Activated CD4-positive, alpha-beta T cell treated with anti-CD3 and anti-CD28 coated beads for 48 hours (primary cell): Measurements from ENCODE around the gene MCRIP2.

Experiments used
- DNase-seq: peaks from one replicate; pipeline ENCODE4 v3.0.0-alpha.2; 2020

MCRIP2 gene

DNA sequence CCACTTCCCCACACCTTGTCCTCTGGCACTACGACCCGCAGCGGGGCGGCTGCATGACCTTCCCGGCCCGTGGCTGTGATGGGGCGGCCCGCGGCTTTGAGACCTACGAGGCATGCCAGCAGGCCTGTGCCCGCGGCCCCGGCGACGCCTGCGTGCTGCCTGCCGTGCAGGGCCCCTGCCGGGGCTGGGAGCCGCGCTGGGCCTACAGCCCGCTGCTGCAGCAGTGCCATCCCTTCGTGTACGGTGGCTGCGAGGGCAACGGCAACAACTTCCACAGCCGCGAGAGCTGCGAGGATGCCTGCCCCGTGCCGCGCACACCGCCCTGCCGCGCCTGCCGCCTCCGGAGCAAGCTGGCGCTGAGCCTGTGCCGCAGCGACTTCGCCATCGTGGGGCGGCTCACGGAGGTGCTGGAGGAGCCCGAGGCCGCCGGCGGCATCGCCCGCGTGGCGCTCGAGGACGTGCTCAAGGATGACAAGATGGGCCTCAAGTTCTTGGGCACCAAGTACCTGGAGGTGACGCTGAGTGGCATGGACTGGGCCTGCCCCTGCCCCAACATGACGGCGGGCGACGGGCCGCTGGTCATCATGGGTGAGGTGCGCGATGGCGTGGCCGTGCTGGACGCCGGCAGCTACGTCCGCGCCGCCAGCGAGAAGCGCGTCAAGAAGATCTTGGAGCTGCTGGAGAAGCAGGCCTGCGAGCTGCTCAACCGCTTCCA is 8.1 kb upstream of the MCRIP2 start:
- DNase-seq, result no peak

DNA sequence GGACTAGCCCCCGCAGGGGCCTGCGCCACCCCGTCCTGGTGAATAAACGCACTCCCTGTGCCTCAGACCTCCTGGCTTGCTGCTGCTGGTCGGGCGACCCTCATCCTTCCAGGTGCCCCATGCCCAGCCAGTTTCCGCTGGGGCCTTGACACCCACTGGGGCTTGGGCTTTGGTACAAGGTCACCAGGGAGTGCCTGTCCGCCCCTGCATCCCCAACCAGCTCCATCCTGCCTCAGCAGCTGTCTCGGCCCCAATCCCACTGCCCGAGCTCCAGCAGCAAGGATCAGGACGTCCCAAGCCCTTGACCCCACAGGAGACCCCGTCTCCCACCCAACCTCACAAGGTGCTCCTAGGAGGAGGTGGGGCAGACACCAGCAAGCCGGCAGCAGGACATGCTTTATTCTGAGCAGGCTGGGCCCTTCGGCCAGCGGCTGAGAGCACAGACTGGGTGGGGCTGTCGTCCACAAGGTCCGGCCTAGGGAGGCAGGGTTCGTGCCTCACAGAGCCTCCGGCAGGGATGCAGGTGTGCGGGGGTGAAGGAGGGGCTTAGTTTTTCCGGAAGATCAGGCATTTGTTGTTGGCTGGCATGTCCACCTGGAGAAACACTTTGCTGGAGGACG is 7.5 kb upstream of the MCRIP2 start:
- DNase-seq, result no peak

DNA sequence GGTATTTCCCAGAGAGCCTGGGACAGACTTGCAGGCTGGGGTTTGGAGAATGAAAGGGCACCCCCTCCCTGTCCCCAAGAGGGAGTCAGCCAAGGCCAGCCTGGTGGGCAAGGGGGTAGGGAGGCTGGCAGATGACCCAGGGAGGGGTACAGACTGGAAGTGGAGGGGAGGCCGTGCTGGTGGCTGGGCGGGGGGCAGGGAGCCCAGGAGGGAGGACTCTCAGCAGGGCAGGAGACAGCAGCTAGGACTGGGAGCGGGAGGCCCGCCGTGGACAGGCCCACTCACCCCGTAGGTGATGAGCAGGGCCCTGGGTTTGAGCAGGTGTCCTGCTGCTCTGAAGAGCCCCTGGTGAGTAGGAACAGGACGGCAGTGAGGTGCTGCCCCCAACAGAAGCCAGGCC is 6.6 kb upstream of the MCRIP2 start:
- no peak for DNase-seq

GRCh38 chr16:635573-636205 is 5.9 kb upstream of the MCRIP2 start:
- DNase-seq, result peak; percentile 40

GRCh38 chr16:636206-637080 is 5.2 kb upstream of the MCRIP2 start, which contains the start of gene METTL26:
METTL26 (minus strand) TSS chr16:636305; CDS start chr16:636290, 15 bp downstream.
- DNase-seq, result peak; percentile 95

GRCh38 chr16:637081-638018 is 4.3 kb upstream of the MCRIP2 start:
- peak; percentile 91 for DNase-seq

DNA sequence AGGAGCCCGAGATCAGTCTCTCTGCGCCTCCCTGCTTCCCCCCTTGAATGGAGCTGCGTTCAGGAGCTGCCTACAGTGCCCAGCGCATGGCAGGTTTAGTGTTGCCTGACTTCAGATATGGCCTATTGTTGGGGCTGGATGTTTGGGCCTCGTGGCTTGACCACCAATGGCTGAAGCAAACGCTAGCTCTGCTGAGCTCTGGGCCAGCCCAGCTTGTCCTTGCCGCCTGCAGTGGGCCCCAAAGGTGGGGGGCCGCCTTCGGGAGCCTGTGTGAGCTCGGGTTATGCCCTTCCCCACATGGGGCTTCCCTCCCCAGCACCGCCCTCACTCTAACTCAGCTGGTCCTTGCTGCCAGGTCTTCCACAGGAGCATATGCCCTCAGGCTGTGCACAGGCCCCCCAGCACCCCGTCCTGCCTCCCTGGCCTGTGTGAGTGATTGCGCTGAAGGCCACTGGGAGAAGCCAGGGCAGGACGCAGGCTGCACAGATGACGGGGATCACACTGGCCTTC is 3.5 kb upstream of the MCRIP2 start:
- no peak for DNase-seq

DNA sequence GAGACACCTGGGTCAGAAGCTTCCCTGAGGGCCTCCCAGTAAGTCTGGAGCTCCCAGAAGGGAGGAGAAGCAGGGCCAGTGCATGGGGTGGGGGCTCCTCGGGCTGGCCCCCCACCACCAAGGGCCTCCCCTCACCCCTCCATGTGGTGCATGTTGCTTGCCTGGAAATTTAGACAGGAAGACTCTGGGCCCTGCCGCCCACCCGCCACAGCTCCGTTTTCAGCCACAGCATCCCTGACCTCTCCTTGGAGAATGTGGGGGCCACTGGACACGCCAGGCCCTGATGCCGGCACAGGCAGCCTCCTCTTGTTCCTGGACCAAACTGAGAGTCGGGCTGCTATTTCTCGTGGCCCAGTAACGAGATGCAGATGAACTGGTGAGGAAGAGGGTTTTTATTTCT is 2.8 kb upstream of the MCRIP2 start:
- DNase-seq, result no peak

DNA sequence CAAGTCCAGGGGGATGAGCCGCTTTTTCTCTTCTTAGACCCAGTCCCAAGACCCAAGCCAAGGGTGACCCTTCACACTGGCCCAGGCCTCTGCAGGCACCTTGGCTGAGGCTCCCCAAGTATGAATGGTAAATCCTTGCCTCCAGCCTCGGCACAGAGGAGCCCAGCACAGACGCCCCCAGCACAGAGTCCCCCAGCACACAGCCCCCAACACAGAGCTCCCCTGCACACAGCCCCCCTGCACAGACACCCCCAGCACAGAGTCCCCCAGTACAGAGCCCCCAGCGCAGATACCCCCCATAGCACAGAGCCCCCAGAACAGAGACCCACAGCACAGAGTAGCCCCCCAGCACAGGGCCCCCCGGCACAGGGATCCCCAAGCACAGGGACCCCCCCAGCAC is 1.0 kb upstream of the MCRIP2 start:
- DNase-seq, result no peak

DNA sequence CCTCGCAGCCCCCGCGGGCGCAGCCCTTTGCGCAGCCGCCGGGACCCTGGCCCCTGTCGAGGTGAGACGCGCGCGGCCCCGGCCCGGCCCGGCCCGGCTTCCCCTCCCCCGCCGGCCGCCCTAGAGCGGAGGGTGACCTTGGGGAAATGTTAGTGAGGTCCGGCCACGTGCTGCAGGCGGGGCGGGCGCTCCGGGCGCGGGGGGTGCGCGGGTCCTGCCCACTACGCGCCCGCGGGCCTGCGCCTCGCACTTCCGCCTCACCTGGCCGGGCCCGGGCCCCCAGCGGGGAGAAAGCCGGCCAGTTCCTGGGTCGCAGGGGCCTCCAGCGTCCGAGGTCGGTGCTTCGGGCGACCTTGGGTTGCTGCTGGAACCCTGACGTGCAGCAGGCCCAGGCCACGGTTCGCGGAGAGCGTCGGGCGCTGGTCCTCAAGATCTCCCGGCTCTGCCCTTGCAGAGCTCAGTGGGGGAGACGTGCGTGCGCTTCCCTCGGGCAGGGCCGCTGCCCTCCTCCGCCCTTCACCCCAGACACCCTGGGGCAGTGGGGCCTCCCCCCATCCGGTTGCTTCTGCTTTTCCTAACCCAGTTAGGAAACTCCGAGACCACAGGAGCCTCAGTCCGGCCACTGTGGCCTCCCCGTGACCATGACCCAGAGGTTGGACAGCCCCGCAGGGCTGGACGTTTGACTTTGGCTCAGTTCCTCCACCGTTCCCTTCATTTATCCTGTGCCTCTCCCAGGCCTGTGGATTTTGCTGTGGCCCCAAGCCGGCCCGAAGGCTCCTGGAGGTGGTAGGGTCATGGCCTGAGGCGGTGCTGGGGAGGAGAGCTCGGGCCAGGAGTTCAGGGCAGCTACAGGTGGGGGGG is 791 bp downstream of the MCRIP2 start:
- peak; percentile 49 for DNase-seq

- no peak for DNase-seq
Measured at GRCh38 chr16:643050-643368, 1.4 kb downstream of the MCRIP2 start.

DNA sequence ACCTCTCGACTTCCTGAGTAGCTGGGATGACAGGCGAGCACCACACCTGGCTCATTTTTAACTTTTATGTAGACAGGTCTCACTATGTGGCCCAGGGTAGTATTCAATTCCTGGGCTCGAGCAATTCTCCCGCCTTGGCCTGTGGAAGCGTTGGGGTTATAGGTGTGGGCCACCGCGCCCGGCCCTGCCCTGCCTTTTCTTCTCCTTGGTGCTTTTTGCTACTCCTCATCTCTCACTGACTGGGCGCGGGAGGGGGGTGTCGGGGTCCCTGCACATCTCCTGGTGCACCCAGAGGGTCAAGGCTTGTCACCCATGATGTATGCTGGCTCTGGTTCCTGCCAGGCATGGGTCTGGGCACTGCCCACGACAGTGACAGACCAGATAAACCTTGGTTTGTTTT is 2.9 kb downstream of the MCRIP2 start:
- no peak for DNase-seq

- DNase-seq, result no peak
Measured at GRCh38 chr16:645852-646678, 4.4 kb downstream of the MCRIP2 start.

- DNase-seq, result no peak
Measured at GRCh38 chr16:646679-647172, 5.1 kb downstream of the MCRIP2 start.

DNA sequence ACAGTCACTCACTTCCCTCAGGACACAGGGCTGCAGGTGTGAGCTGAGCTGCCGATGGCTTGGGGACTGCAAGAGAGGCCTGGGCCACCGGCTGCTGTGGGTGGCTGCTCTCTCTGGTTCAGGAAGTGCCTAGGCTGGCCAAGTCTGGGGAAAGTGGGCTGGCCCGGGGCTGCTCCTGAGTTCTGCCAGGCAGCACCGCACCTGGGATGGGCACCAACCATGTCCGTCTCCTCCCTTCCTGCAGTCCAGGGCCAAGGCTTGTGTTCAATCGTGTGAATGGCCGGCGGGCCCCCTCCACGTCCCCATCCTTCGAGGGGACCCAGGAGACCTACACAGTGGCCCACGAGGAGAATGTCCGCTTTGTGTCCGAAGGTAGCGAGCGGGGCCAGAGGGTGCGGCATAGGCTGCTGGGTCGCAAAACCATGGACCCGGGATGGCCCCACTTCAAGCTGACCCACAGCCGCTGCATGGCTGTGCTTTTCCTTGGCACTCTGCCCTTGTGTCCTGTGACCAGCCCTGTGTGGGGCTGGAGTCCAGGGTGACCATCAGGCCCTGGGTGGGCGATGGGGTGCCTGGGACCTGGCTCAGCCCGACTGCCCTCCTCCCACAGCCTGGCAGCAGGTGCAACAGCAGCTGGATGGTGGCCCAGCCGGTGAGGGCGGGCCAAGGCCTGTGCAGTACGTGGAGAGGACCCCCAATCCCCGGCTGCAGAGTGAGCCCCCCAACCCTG is 5.7 kb downstream of the MCRIP2 start:
- DNase-seq, result no peak

DNA sequence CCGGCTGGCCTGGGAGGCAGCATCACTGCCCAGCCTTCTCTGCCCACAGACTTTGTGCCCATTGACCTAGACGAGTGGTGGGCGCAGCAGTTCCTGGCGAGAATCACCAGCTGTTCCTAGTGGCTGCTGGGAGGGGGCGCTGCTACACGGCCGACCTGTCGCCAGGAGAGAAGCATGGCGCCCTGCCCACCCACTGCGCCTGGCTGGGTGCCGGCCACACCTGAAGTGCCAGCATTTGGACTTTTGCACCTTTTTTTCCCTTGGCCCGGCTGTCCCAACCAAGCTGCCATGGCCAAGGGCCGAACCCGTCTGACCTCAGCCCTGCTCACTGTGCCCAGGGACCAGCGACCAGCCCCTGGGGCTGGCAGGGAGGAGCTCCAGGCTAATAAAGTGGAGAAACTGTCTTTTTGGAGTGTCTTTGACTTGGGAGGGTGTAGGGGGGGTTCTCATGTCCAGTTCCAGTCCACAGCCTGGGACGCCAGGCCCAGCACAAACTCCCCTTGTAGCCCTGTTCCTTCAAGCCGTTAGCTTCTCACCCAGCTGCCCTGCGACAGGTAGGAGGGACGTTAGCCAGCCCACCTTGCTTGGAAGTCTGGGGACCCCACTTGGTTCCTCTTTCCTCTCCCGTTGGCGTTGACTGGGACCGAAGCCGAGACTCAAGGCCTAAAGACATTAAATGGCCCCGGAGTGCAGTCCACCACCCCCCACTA is 6.6 kb downstream of the MCRIP2 start:
- peak; percentile 72 for DNase-seq

- DNase-seq, result peak; percentile 96
Measured at GRCh38 chr16:648781-649589, 7.4 kb downstream of the MCRIP2 start, which contains the start of gene WDR90. WDR90 (plus strand) TSS chr16:649365; CDS start chr16:649417, 52 bp downstream.
